ENCODE results near the gene RNF40.

Gene RNF40

DNA sequence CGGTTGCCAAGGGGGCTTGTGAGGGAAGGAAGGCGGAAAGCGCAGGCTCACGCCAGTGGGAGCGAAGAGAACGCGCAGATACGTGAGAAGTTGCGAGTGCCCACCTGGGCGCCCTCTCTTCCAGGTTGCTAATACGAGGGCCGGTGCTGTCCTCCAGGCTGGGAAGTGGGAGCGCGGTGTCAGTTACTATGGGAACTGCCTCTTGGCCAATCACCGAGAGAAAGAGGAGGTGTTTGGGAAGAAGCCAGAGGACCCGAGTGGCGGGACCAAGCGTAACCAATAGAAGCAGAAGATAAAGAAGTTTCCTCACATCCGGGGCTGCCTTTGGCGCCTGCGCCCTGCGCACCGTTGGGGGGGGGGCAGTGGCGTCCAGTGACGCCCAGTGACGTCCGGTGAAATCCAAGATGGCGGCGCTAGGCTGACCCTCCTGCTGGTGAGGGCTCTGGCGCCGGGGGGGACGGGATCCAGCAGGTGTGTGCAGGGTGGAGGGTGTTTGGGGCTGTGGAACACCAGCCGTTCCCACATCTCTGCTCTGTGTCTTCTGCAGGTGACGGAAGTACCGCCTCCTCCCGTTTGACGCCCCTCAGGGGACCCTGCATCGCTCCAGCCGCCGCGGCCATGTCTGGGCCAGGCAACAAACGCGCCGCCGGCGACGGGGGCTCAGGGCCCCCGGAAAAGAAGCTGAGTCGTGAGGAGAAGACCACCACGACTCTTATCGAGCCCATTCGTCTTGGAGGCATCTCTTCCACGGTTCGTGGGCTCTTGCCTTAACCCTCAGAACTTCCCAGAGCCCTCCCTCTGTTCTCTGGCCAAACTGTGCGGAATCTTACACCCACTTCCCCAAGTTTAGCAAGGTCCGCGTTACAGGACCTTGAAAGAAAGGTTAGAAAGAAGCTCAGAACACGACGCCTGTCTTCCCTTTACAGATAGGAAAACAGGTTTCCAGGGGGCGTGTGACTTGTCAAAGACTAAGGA is at the start of gene RNF40, which contains the start of gene CFAP119:
TSS of gene RNF40 (plus strand) at position 395 of the 975 bp plus-strand sequence. CDS start at position 619, 224 bp downstream.
TSS of gene CFAP119 (minus strand) at position 135 of the 975 bp plus-strand sequence. CDS start 314 bp downstream, outside the sequence.
- peak; percentile 74 to 83 for DNase-seq (ENCODE audit: low read depth in 2 of 2)

DNA sequence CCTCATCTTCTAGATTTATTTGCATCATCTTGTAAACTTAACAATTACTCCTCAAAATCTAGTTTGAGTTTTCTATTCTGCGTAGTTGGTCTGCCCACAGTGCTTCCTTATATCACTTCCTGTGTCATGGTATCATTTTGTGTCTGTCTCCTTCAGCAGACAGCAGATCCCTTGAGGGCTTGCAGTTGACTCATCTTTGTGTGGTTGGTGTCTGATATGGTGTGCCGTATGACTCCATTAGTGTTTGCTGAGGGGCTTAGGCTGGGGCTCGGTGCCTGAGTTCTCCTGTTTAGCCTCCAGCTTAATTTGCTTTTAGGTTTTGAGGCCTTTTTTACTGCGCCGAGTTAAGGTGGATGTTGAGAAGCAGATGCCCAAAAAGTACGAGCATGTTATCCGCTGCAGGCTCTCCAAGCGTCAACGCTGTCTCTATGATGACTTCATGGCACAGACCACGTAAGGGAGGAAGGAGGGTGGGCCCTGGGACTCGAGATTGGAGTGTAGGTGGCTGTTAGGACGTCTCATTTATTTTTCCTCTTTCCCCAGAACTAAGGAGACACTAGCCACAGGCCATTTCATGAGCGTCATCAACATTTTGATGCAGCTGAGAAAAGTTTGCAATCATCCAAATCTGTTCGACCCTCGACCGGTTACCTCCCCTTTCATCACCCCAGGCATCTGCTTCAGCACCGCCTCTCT is 46.2 kb upstream of the RNF40 start:
- DNase-seq (ENCODE audit: low read depth in 2 of 2), result peak; percentile 3 to 18

DNA sequence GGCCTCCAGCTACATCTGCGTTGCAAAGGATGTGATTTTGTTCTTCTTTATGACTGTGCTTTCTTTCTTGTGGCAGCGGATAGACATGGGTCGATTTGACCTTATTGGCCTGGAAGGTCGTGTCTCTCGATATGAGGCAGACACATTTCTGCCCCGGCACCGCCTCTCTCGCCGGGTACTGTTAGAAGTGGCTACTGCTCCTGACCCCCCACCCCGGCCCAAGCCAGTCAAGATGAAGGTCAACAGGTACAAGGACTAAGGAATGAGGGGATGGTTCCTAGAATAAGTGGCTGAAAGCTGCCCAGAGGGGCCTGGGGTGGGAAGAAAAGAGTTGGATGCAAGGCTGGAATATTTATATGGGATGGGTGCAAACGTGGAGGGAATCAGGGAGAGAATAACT is 42.0 kb upstream of the RNF40 start:
- no peak for DNase-seq (ENCODE audit: low read depth in 2 of 2)

DNA sequence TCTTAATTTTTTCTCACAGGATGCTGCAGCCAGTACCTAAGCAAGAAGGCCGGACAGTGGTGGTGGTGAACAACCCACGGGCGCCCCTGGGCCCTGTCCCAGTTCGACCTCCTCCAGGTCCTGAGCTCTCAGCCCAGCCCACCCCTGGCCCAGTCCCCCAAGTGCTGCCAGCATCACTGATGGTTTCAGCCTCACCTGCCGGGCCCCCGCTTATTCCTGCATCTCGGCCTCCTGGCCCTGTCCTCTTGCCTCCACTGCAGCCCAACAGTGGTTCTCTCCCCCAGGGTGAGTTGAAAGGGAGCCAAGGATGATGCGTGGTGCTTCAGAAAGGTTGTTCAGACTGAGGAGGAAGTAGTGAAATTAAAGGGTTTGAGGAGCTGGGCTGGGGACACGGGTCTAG is 41.4 kb upstream of the RNF40 start:
- no peak for DNase-seq (ENCODE audit: low read depth in 2 of 2)

DNA sequence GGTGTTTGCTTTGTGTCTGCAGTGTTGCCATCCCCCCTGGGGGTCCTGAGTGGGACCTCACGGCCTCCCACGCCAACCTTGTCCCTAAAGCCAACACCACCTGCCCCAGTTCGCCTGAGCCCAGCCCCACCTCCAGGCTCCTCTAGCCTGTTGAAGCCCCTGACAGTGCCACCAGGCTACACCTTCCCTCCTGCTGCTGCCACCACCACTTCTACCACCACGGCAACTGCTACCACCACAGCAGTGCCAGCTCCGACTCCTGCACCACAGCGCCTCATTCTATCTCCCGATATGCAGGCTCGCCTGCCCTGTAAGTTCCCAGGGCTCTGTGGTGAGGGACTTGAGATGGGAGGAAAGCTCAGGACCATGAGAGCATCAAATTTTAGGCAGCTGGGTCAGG is 41.0 kb upstream of the RNF40 start:
- DNase-seq (ENCODE audit: low read depth in 2 of 2), result no peak

DNA sequence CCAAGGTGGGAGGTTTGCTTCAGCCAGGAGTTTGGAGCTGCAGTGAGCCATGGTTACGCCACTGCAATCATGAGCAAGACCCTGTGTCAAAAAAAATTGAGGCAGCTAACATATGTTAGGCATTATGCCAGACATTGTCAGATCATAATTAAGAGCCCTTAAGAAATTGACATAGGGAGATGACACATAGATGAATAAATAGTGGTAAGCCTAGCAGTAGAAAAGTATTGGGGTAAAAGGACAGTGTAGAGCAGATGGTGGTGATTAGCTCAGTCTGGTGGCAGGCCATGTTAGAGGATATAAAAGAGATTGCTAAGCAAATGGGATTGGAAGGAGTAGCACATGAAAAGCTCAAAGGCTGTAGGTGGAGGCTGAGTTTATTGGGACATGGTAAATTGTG is 40.5 kb upstream of the RNF40 start:
- DNase-seq (ENCODE audit: low read depth in 2 of 2), result no peak

DNA sequence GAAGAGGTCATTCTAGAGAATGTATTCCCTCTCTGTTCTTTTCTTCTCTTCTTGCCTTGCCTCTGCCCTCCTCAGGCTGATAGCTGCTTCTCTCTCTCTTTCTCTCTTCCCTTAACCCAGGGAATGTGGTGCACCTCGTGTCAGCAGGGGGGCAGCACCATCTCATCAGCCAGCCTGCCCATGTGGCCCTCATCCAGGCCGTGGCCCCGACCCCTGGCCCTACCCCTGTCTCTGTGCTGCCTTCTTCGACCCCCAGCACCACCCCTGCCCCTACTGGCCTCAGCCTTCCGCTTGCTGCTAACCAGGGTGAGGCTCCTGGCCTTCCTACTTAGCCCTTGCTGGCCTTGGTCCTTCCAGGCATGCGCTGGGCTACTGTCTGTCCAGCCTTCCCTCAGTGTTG is 39.7 kb upstream of the RNF40 start:
- no peak for DNase-seq (ENCODE audit: low read depth in 2 of 2)

DNA sequence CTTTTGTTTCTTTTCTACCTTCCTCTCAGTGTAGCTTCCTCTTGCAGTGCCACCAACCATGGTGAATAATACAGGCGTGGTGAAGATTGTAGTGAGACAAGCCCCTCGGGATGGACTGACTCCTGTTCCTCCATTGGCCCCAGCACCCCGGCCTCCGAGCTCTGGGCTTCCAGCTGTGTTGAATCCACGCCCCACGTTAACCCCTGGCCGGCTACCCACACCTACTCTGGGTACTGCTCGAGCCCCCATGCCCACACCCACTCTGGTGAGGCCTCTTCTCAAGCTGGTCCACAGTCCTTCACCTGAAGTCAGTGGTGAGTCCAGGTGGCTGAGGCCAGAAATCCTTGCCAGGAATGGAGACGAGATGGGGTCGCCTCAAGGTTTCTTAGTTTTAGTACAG is 39.2 kb upstream of the RNF40 start:
- DNase-seq (ENCODE audit: low read depth in 2 of 2), result no peak

DNA sequence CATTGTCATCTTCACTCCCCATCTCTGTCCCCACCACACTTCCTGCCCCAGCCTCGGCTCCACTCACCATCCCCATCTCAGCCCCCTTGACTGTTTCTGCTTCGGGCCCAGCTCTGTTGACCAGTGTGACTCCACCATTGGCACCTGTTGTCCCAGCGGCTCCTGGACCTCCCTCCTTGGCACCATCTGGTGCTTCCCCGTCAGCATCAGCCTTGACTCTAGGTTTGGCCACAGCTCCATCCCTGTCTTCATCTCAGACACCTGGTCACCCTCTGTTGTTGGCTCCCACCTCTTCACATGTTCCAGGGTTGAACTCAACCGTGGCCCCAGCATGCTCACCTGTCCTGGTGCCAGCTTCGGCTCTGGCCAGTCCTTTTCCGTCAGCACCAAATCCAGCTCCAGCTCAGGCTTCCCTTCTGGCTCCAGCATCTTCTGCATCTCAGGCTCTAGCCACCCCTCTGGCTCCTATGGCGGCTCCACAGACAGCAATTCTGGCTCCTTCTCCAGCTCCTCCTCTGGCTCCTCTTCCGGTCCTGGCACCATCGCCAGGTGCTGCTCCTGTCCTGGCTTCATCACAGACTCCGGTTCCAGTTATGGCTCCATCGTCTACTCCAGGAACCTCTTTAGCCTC is 38.3 kb upstream of the RNF40 start:
- no peak for DNase-seq (ENCODE audit: low read depth in 2 of 2)

DNA sequence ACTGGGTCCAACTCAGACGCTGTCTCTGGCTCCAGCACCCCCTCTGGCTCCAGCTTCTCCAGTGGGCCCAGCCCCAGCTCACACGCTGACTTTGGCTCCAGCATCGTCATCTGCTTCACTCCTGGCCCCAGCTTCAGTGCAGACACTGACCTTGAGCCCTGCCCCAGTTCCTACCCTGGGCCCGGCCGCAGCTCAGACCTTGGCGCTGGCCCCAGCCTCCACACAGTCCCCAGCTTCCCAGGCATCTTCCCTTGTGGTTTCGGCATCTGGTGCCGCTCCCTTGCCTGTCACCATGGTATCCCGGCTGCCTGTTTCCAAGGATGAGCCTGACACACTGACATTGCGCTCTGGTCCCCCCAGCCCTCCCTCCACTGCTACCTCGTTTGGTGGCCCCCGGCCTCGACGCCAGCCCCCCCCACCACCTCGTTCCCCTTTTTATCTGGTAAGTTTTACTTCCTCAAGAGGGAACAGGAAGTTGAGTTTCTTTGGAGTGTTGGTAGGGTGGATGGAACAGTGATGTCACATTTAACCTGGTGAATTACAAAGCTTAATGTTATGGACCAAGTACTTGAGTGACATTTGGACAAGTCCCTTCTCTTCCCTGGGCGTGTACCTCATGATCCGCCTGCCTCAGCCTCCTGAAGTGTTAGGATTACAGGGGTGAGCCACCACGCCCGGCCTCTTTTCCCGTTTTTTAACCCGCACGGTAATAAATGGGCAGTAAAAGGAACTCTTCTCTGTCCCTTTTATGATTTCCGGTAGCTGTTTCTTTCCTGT is 37.3 kb upstream of the RNF40 start:
- no peak for DNase-seq (ENCODE audit: low read depth in 2 of 2)

DNA sequence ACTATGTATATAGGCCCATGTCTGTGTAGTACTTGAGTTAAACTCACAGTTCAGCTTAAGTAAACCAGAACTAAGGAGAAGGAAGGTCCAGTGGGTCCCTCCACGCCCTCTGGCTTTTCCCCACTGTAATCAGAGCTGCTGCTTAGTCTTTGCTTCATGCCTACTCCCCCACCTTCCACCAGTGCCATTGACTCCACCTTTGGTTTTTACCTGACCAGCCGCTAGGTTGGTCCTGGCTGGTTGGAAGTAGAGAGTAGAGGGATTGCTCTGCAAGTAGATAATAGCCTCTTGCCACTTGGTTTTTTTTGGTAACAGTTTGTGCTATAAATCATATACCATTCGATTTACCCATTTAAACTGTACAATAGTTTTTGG is 36.7 kb upstream of the RNF40 start:
- DNase-seq (ENCODE audit: low read depth in 2 of 2), result no peak

DNA sequence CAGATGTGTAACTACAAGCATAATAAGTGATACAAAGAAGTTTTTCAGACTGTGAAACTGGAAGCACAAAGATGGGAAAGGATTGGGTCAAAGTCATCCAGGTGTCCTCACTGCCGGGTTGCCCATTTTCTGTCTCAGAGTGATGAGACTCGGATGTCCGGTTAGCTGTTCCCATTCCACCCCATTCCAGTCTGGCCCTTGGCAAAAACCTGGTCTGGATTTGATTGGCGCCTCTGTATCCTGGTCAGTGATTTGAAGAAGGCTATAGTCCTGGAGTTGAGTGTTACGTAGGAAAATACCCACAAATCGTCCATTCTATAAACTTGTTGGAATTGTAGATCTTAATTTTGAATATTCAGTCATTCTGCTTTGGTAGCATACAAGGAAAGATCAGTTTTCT is 33.8 kb upstream of the RNF40 start:
- DNase-seq (ENCODE audit: low read depth in 2 of 2), result no peak

DNA sequence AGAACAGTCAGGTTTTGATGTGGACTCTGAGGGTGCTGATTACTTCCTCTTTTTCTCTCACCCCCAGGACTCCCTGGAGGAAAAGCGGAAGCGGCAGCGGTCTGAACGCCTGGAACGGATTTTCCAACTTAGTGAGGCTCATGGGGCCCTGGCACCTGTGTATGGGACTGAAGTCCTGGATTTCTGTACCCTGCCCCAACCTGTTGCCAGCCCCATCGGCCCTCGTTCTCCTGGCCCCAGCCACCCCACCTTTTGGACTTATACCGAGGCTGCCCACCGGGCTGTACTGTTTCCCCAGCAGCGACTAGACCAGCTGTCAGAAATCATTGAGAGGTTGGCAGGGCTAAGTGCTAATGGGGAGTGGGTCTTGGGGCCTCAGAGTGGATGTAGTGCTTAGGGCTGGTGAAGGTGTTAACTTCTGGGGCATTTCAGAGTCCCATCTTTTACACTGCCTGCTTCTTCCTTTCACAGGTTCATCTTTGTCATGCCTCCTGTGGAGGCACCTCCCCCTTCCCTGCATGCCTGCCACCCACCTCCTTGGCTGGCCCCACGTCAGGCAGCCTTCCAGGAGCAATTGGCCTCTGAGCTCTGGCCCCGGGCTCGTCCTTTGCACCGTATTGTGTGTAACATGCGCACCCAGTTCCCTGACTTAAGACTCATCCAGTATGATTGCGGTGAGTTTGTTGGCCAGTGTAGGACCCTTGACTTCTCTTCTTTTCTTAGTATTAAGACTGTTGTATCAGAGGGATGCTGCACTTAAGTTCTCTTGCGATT is 33.0 kb upstream of the RNF40 start:
- DNase-seq (ENCODE audit: low read depth in 2 of 2), result no peak

DNA sequence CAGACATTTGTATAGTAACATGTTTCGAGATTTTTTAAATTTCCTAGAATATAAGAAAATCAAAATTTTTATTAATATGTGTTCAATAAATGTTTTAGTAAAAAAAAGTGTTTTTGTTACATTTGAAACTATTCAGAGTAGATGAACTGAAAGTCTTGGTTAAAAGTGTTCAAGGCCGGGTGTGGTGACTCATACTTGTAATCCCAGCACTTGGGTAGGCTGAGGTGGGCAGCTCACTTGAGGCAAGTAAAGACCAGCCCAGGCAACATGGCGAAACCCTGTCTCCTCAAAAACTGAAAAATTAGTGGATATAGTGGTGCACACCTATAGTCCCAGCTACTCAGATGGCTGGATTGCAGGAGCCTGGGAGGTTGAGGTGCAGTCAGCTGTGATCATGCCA is 30.7 kb upstream of the RNF40 start:
- DNase-seq (ENCODE audit: low read depth in 2 of 2), result no peak

DNA sequence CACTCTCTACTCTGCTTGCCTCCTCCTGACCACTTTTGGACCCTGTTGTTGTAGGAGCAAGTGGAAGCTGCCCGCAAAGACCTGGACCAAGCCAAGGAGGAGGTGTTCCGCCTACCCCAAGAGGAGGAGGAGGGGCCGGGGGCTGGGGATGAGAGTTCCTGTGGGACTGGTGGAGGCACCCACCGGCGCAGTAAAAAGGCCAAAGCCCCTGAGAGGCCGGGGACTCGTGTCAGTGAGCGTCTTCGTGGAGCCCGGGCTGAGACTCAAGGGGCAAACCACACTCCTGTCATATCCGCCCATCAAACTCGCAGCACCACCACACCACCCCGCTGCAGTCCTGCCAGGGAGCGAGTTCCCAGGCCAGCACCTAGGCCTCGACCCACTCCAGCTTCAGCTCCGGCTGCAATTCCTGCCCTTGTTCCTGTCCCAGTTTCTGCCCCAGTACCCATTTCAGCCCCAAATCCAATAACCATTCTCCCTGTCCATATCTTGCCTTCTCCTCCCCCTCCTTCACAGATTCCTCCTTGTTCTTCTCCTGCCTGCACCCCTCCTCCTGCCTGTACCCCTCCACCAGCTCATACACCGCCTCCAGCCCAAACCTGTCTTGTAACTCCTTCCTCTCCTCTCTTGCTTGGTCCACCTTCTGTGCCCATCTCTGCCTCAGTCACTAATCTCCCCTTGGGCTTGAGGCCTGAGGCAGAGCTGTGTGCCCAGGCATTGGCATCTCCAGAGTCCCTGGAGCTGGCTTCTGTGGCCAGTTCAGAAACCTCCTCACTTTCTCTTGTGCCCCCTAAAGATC is 24.9 kb upstream of the RNF40 start:
- DNase-seq (ENCODE audit: low read depth in 2 of 2), result no peak

DNA sequence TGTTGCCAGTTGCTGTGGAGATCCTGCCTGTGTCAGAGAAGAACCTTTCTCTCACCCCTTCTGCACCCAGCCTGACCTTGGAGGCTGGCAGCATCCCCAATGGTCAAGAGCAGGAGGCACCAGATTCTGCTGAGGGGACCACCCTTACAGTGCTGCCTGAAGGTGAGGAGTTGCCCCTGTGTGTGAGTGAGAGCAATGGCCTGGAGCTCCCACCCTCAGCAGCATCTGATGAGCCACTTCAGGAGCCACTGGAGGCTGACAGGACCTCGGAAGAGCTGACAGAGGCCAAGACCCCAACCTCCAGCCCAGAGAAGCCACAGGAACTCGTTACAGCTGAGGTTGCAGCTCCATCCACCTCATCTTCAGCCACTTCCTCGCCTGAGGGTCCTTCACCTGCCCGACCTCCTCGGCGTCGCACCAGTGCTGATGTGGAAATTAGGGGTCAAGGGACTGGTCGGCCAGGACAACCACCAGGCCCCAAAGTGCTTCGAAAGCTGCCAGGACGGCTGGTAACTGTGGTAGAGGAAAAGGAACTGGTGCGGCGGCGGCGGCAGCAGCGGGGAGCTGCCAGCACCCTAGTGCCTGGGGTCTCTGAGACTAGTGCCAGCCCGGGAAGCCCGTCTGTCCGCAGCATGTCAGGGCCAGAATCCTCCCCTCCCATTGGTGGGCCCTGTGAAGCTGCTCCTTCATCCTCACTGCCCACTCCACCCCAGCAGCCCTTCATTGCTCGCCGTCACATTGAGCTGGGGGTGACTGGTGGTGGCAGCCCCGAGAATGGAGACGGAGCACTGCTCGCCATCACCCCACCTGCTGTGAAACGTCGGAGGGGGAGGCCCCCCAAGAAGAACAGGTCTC is 24.1 kb upstream of the RNF40 start:
- no peak for DNase-seq (ENCODE audit: low read depth in 2 of 2)

DNA sequence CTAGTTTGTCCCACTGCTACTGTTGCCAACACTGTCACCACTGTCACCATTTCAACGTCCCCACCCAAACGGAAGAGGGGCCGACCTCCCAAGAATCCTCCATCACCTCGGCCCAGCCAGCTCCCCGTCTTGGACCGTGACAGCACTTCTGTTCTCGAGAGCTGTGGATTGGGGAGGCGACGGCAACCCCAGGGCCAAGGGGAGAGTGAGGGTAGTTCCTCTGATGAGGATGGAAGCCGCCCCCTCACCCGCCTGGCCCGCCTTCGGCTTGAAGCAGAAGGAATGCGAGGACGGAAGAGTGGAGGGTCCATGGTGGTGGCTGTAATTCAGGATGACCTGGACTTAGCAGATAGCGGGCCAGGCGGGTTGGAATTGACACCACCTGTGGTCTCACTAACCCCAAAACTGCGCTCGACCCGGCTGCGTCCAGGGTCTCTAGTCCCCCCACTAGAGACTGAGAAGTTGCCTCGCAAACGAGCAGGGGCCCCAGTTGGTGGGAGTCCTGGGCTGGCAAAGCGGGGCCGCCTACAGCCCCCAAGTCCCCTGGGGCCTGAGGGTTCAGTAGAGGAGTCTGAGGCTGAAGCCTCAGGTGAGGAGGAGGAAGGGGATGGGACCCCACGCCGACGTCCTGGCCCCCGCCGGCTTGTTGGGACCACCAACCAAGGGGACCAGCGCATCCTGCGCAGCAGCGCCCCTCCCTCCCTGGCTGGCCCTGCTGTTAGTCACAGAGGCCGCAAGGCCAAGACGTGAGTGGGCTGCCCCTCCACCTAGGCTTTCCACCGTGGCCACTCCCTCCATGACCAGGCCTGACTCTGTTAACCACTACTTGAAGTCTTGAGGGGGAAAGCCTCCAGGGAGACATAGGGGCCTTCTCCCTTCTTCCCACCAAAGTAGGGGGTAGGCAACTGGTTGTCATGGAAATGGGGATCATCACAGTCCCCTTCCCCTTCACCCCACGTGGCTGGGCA is 22.9 kb upstream of the RNF40 start:
- DNase-seq (ENCODE audit: low read depth in 2 of 2), result no peak
